NK-92 (cell line): ENCODE results near the gene WAPL.

Experiments used
- DNase-seq: peaks from one replicate; lab custom pipeline; 2025; ENCODE audit not compliant: unreplicated experiment; lab: John Stamatoyannopoulos, UW

The WAPL gene

GRCh38 chr10:86461963-86462804 lies 59.4 kb downstream of the WAPL start:
- DNase-seq = no peak

GRCh38 chr10:86451604-86451960 lies 70.0 kb downstream of the WAPL start:
- DNase-seq = no peak

- no peak for DNase-seq
These were observed 70.6 kb downstream of the WAPL start for GRCh38 chr10:86450806-86451603.

GRCh38 chr10:86449926-86450558 lies 71.5 kb downstream of the WAPL start:
- no peak for DNase-seq

- DNase-seq = no peak
These were observed 74.2 kb downstream of the WAPL start for GRCh38 chr10:86447432-86447831.

- DNase-seq = no peak
These were observed 74.6 kb downstream of the WAPL start for GRCh38 chr10:86446987-86447386.

- DNase-seq = no peak
These were observed 75.2 kb downstream of the WAPL start for GRCh38 chr10:86446440-86446839.

GRCh38 chr10:86443936-86444335 lies 77.7 kb downstream of the WAPL start:
- no peak for DNase-seq

GRCh38 chr10:86443069-86443468 lies 78.5 kb downstream of the WAPL start:
- no peak for DNase-seq

GRCh38 chr10:86440874-86441843 lies 80.4 kb downstream of the WAPL start:
- DNase-seq = no peak

GRCh38 chr10:86439544-86439943 lies 82.0 kb downstream of the WAPL start:
- DNase-seq = no peak

- no peak for DNase-seq
These were observed 83.4 kb downstream of the WAPL start for GRCh38 chr10:86438091-86438749.

- DNase-seq = no peak
These were observed 84.1 kb downstream of the WAPL start for GRCh38 chr10:86437447-86437846.

GRCh38 chr10:86436963-86437362 lies 84.6 kb downstream of the WAPL start:
- no peak for DNase-seq

GRCh38 chr10:86434656-86435055 lies 86.9 kb downstream of the WAPL start:
- DNase-seq = no peak

GRCh38 chr10:86423739-86424138 lies 97.9 kb downstream of the WAPL start:
- DNase-seq = no peak

- no peak for DNase-seq
These were observed 102.5 kb downstream of the WAPL start for GRCh38 chr10:86419101-86419500.

- no peak for DNase-seq
These were observed 106.0 kb downstream of the WAPL start for GRCh38 chr10:86415583-86415982.

- DNase-seq = no peak
These were observed 106.5 kb downstream of the WAPL start for GRCh38 chr10:86415116-86415515.

- DNase-seq = no peak
These were observed 108.4 kb downstream of the WAPL start for GRCh38 chr10:86413046-86413728.
